Upper lobe of left lung (tissue), 4 donors: ENCODE measurements around the gene PPP2R2D.
A peak's percentile ranks its signal among the peaks of the same experiment; 100 is the strongest.

Source experiments
- CTCF ChIP-seq, 6 experiments: fragments of 450-650 bp in 4 of 6; fragments of 200-600 bp in 2 of 6; sonication (generic) in 2 of 6; IDR thresholded peaks; one replicate each; pipeline ENCODE4 v1.5.1; 2016 to 2019; ENCODE audit warnings: antibody characterized with exemption in 6 of 6
- EP300 ChIP-seq, 4 donors: sonication (generic); formaldehyde crosslinking; IDR thresholded peaks; one replicate each; pipeline ENCODE4 v1.5.1; 2017; ENCODE audit warnings: antibody characterized with exemption in 4 of 4, control low read depth in 2 of 4
- POLR2AphosphoS5 ChIP-seq, 2 donors: sonication (generic); formaldehyde crosslinking; IDR thresholded peaks; one replicate each; pipeline ENCODE4 v1.5.1; 2017; ENCODE audit warnings: antibody characterized with exemption in 2 of 2

- TF ChIP-seq EP300 (IDR thresholded peaks at IDR 0.05) (no peak), CTCF (IDR thresholded peaks at IDR 0.05) (peak in 2 of 6 experiments; percentile 4 to 10), POLR2AphosphoS5 (IDR thresholded peaks at IDR 0.05) (no peak)
Measured at GRCh38 chr10:131899695-131900349, 986 bp upstream of the PPP2R2D start.
